Hematopoietic multipotent progenitor cell (in vitro differentiated cells): ENCODE data around the gene ZRANB1. TPM values are rescaled to one million over a fixed set of nuclear protein-coding genes. Genes with fewer than 3 reads are reported as not detected.

Experiments used
- DNase-seq, 3 donors: peaks; one replicate each; pipeline ENCODE4 v3.0.0-alpha.2; 2011 to 2015; ENCODE audit warnings: low read depth in 2 of 3, low spot score in 2 of 3
- total RNA-seq: library from RNA; depleted of rRNA; stranded (reverse); fragments of >200 nt; gene quantifications from one replicate; pipeline ENCODE4 v1.2.3, GENCODE V29; 2012

The ZRANB1 gene
- total RNA-seq, 1 donor: 12.4 TPM

GRCh38 chr10:124993345-124993708 lies 51.4 kb downstream of the ZRANB1 start:
- no peak for DNase-seq

GRCh38 chr10:124993736-124994451 lies 52.0 kb downstream of the ZRANB1 start:
- DNase-seq: no peak

- no peak for DNase-seq
Measured at GRCh38 chr10:124994573-124995473, 52.9 kb downstream of the ZRANB1 start.

- no peak for DNase-seq
Measured at GRCh38 chr10:124995605-124996004, 53.7 kb downstream of the ZRANB1 start.

- DNase-seq: no peak
Measured at GRCh38 chr10:124996127-124996853, 54.4 kb downstream of the ZRANB1 start.

- DNase-seq: no peak
Measured at GRCh38 chr10:124996854-124997215, 54.9 kb downstream of the ZRANB1 start.

GRCh38 chr10:124997306-124997705 lies 55.4 kb downstream of the ZRANB1 start:
- no peak for DNase-seq

- no peak for DNase-seq
Measured at GRCh38 chr10:124997771-124998623, 56.1 kb downstream of the ZRANB1 start.

GRCh38 chr10:124998624-124999291 lies 56.8 kb downstream of the ZRANB1 start:
- DNase-seq: no peak

- no peak for DNase-seq
Measured at GRCh38 chr10:124999433-125000365, 57.8 kb downstream of the ZRANB1 start.

- peak in 1 of 3 donors; percentile 11 for DNase-seq
Measured at GRCh38 chr10:125000366-125001312, 58.7 kb downstream of the ZRANB1 start.

- no peak for DNase-seq
Measured at GRCh38 chr10:125001313-125002046, 59.6 kb downstream of the ZRANB1 start.

- no peak for DNase-seq
Measured at GRCh38 chr10:125002047-125002422, 60.1 kb downstream of the ZRANB1 start.

GRCh38 chr10:125002423-125003145 lies 60.7 kb downstream of the ZRANB1 start:
- DNase-seq: no peak

GRCh38 chr10:125003146-125003900 lies 61.4 kb downstream of the ZRANB1 start:
- no peak for DNase-seq
